GM10266 (cell line): Measurements from ENCODE around the gene CXCL6.

Experiments used
- DNase-seq: peaks from one replicate; pipeline ENCODE4 v3.0.0; 2012; ENCODE audit errors: extremely low spot score
- CTCF ChIP-seq: IDR thresholded peaks from 2 replicates; pipeline ENCODE4 v1.5.1; 2012; ENCODE audit warnings: mild to moderate bottlenecking, low read depth; ENCODE audit not compliant: control insufficient read depth, insufficient read depth; ENCODE audit errors: missing control alignments

CXCL6 gene

GRCh38 chr4:73866246-73866645, 29.8 kb downstream of the CXCL6 start:
- no peak for DNase-seq
- TF ChIP-seq CTCF, result no peak

- TF ChIP-seq CTCF, result no peak
- DNase-seq, result no peak
Measured at GRCh38 chr4:73867783-73868182, 31.3 kb downstream of the CXCL6 start.

GRCh38 chr4:73868206-73869129, 32.0 kb downstream of the CXCL6 start:
- no peak for DNase-seq
- TF ChIP-seq CTCF, result no peak

GRCh38 chr4:73869130-73870055, 32.9 kb downstream of the CXCL6 start, which contains the start of gene CXCL1:
Gene CXCL1, plus strand, starts transcription at chr4:73869393. Its CDS starts 78 bp downstream, at chr4:73869471.
- DNase-seq, result no peak
- TF ChIP-seq CTCF, result no peak

- DNase-seq, result no peak
Measured at GRCh38 chr4:73870260-73870659, 33.8 kb downstream of the CXCL6 start.

GRCh38 chr4:73870768-73871167, 34.3 kb downstream of the CXCL6 start:
- TF ChIP-seq CTCF, result no peak
- DNase-seq, result no peak

More at GRCh38 chr4:73870260-73870659, 33.8 kb downstream of the CXCL6 start:
- TF ChIP-seq CTCF, result no peak
